Renal cortex interstitium (tissue), 11 donors: ENCODE data around the gene ANKRD44. TPM values are rescaled to one million over a fixed set of nuclear protein-coding genes. Genes with fewer than 3 reads are reported as not detected.

Experiments
- DNase-seq, 11 donors: peaks; one replicate each; pipeline ENCODE4 v3.0.0-alpha.2; 2013; ENCODE audit warnings: low read depth in 9 of 11, low spot score in 4 of 11; ENCODE audit errors: extremely low read depth in 1 of 11
- polyA plus RNA-seq, 3 donors: library from polyadenylated mRNA; unstranded; fragments of 120-200 nt; gene quantifications; one replicate each; pipeline ENCODE4 v1.2.1, GENCODE V29; 2013; ENCODE audit not compliant: insufficient read length in 3 of 3

The ANKRD44 gene
- polyA plus RNA-seq, 3 donors = 10.1 to 16.0 (median 11.5) TPM

- DNase-seq = no peak
Observed at GRCh38 chr2:197327472-197328098, 17.0 kb upstream of the ANKRD44 start.

GRCh38 chr2:197327073-197327471, 16.5 kb upstream of the ANKRD44 start:
- no peak for DNase-seq

GRCh38 chr2:197324801-197325200, 14.2 kb upstream of the ANKRD44 start:
- no peak for DNase-seq

- DNase-seq = no peak
Observed at GRCh38 chr2:197322724-197323720, 12.4 kb upstream of the ANKRD44 start.

- no peak for DNase-seq
Observed at GRCh38 chr2:197322143-197322542, 11.6 kb upstream of the ANKRD44 start.

- DNase-seq = no peak
Observed at GRCh38 chr2:197315371-197315770, 4.8 kb upstream of the ANKRD44 start.

GRCh38 chr2:197312186-197312585, 1.6 kb upstream of the ANKRD44 start:
- DNase-seq = no peak

- DNase-seq = no peak
Observed at GRCh38 chr2:197311421-197312033, 947 bp upstream of the ANKRD44 start.

- DNase-seq = no peak
Observed at GRCh38 chr2:197310987-197311420, 424 bp upstream of the ANKRD44 start.

- peak in 1 of 11 donors; percentile 18 for DNase-seq
Observed at GRCh38 chr2:197309691-197310231, 819 bp downstream of the ANKRD44 start.

- DNase-seq = no peak
Observed at GRCh38 chr2:197308996-197309690, 1.4 kb downstream of the ANKRD44 start.

GRCh38 chr2:197308585-197308984, 2.0 kb downstream of the ANKRD44 start:
- no peak for DNase-seq

GRCh38 chr2:197307933-197308521, 2.6 kb downstream of the ANKRD44 start:
- no peak for DNase-seq

GRCh38 chr2:197307236-197307932, 3.2 kb downstream of the ANKRD44 start:
- no peak for DNase-seq

- no peak for DNase-seq
Observed at GRCh38 chr2:197306696-197307040, 3.9 kb downstream of the ANKRD44 start.

GRCh38 chr2:197306024-197306695, 4.4 kb downstream of the ANKRD44 start:
- DNase-seq = no peak

GRCh38 chr2:197304556-197305011, 6.0 kb downstream of the ANKRD44 start:
- no peak for DNase-seq
